HG02610 (cell line): ENCODE data around the gene ATXN2.
"Not testable (repeated sequence)": the region's sequence is repeated elsewhere in the genome, so short reads cannot be mapped to it uniquely, and the experiment has no call there.

ENCODE experiments used
- ATAC-seq: cut with Tn5 transposase; IDR thresholded peaks from one replicate; pipeline ENCODE4 v1.9.1; 2021; ENCODE audit warnings: mild to moderate bottlenecking, moderate library complexity; ENCODE audit not compliant: unreplicated experiment

ATXN2 gene

GRCh38 chr12:111507258-111507657 lies 91.9 kb downstream of the ATXN2 start:
- ATAC-seq: not testable (repeated sequence)

DNA sequence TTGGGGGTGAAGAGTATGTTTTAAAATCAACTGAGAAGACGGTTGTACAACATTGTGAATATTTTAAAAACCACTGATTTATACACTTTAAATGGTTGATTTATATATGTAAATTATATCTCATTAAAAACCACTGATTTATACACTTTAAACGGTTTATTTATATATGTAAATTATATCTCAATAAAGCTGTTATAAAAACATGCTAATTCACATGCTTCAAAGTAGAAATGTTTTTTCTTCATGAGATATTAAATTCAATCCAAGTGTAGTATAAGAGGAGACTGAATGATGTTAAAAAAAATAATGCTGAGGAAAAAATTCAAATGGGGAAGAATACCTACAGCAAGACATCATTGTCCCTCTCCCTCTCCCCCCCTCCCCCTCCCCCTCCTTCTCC lies 92.9 kb downstream of the ATXN2 start:
- ATAC-seq: no peak

DNA sequence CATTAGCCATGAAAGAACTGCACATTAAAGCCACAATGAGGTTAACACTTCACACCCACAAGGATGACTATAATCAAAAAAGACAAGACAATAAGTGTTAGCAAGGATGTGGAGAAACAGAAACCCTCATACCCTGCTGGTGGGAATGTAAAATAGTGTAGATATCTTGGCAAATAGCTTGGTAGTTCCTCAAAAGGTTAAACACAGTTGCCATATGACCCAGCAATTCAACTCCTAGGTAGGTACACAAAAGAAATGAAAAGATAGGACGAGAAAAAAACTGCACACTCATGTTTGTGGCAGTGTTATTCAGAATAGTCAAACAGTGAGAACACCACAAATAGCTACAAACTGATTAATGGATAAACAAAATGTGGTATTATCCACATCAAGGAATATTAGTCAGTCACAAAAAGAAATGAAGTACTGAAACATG lies 93.5 kb downstream of the ATXN2 start:
- no peak for ATAC-seq

DNA sequence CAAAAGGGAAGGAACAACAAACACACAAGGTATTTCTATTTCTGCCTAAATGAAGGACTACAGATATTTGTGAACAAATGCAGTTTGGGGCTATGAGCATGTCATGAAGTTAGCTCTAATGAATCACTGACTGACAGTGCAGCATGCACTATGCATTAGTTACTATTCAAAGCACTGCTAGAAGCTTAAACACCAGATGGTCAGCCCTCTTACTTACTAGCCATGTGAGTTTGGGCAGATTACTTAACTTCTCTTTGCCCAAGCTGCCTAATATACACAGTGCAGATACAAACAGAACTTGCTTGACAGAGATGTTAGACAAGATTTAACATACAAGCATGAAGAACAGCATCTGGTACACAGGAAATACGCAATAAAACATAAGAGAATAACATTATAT lies 96.0 kb downstream of the ATXN2 start:
- no peak for ATAC-seq

DNA sequence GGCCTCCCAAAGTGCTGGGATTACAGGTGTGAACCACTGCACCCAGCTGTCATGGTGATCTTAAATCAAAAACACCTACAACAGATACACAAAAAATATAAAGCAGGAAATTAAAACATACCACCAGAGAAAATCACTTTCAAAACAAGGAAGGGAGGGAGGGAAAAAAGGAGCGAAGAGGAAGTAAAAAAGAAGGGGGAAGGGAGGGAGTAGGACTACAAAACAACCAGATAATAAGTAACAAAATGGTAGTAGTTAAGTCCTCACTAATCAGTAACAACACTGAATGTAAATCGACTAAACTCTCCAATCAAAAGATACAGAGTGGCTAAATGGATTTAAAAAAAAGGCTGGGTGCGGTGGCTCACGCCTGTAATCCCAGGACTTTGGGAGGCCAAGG lies 104.4 kb downstream of the ATXN2 start:
- ATAC-seq: no peak

- ATAC-seq: not testable (repeated sequence)
Observed at GRCh38 chr12:111492979-111493378, 106.1 kb downstream of the ATXN2 start.

- no peak for ATAC-seq
Observed at GRCh38 chr12:111488798-111489197, 110.3 kb downstream of the ATXN2 start.

- ATAC-seq: no peak
Observed at GRCh38 chr12:111488271-111488670, 110.8 kb downstream of the ATXN2 start.

GRCh38 chr12:111482462-111482861 lies 116.7 kb downstream of the ATXN2 start:
- no peak for ATAC-seq

DNA sequence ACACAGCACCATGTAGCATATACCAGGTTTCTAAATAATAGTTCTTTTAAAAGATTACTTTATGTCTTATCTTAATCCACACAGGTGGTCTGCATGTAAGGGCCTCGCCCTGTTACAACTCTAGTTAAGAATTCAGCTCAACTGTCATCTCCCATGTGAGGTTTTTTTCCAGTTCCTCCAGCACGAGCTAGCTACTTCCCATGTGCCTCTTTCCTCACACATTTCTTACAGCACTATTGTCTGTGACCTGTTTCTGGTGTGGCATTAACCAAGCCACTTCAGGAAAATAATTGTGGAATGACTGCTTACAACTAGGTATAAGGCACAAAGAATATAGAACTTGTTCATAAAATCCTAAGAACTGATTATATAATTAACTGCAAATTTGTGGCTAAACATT lies 127.9 kb downstream of the ATXN2 start:
- no peak for ATAC-seq

DNA sequence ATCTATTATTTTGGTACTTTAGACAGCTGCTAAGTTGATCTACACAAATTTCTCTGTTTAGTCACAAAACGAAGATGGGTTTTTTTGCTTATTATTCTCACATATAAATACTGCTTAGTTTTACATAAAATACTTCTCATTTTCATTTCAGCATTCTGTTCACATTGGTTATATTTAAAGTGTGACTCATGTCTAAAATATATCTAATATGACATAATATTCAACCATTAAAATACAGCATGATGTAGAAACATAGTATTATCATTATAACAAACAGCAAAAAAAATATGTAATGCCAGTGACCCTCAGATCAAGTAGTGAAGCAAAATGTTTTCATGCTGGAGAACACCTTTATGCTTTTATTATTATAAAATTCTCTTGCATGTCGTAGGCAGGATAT lies 129.7 kb downstream of the ATXN2 start:
- ATAC-seq: no peak

GRCh38 chr12:111467857-111468241 lies 131.3 kb downstream of the ATXN2 start:
- no peak for ATAC-seq

- ATAC-seq: no peak
Observed at GRCh38 chr12:111467092-111467856, 131.8 kb downstream of the ATXN2 start.

GRCh38 chr12:111462210-111462769 lies 136.8 kb downstream of the ATXN2 start:
- no peak for ATAC-seq

- not testable (repeated sequence) for ATAC-seq
Observed at GRCh38 chr12:111460111-111460510, 139.0 kb downstream of the ATXN2 start.

DNA sequence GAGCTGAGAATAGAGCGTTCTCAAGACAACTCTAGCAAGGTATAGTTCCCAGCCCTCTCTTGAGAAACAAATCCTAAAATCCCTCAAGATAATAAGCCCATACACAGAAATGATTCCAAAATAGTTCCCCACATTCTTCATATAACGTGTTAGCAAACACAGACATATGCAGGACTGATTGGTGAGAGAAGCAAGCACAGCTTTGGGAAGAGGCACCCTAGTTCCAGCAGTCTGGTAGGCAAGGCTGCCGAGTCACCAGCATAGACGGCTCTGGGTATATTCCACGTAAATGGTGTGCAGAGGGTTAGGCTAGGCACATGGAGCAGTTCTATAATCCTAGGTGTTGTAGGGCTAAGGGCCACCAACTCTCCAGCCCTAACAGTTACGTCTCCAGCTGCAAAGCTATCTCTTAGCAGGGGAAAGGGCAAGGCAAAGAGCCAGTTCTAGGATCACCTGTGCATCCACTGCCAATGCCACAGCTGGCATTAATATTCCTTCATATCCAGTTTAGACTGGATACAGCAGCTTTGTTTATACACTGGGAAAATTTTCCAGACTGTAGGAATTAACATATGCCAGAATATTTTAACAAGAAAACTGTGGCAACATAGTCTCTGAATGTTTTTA lies 140.5 kb downstream of the ATXN2 start:
- no peak for ATAC-seq

GRCh38 chr12:111457577-111457976 lies 141.5 kb downstream of the ATXN2 start:
- ATAC-seq: no peak

- no peak for ATAC-seq
Observed at GRCh38 chr12:111457071-111457470, 142.0 kb downstream of the ATXN2 start.

- ATAC-seq: no peak
Observed at GRCh38 chr12:111455448-111456320, 143.4 kb downstream of the ATXN2 start.

- ATAC-seq: no peak
Observed at GRCh38 chr12:111454716-111455447, 144.2 kb downstream of the ATXN2 start.

- no peak for ATAC-seq
Observed at GRCh38 chr12:111454311-111454710, 144.8 kb downstream of the ATXN2 start.
